GM10248 (cell line): ENCODE measurements around the gene ADGRL4.

Experiments
- CTCF ChIA-PET: fragments of 300-600 bp; sonication (Branson Sonifier 250); formaldehyde crosslinking; extraction: SDS; loops from one replicate; lab custom pipeline; 2021; ENCODE audit warnings: antibody characterized with exemption; lab: Yijun Ruan, JAX
- POLR2A ChIA-PET: fragments of 350-650 bp; sonication (Branson Sonifier 250); formaldehyde crosslinking; extraction: SDS; loops from one replicate; lab custom pipeline; 2020; ENCODE audit warnings: antibody characterized with exemption; lab: Yijun Ruan, JAX
- DNase-seq: peaks from one replicate; pipeline ENCODE4 v3.0.0; 2012; ENCODE audit errors: extremely low spot score
- TF ChIP-seq, protein P1 (sequence below): IDR thresholded peaks from 2 replicates; pipeline ENCODE4 v1.5.1; 2012; ENCODE audit warnings: mild to moderate bottlenecking, low read depth; ENCODE audit errors: extremely low read depth, missing control alignments, control extremely low read depth

Gene ADGRL4

DNA sequence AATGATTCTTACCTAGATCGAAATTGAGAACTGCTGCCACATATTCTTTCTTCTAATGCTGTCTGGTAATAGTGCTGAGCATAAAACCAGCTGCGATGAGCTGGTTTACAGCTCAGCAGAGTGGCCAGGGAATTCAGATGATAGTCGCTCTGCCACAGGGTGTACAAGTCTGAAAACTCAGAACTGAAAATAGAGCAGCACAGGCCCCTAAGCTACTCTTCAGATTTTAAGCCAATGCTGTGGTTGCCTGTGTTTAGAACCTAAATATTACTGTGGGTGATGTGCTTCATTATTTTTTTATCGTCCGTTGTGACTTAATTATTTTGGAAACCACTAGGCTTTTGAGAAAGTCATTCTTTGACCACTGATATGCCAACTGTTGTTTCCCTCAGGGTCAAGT lies 152.0 kb downstream of the ADGRL4 start:
- no peak for DNase-seq
- TF ChIP-seq, protein P1, sequence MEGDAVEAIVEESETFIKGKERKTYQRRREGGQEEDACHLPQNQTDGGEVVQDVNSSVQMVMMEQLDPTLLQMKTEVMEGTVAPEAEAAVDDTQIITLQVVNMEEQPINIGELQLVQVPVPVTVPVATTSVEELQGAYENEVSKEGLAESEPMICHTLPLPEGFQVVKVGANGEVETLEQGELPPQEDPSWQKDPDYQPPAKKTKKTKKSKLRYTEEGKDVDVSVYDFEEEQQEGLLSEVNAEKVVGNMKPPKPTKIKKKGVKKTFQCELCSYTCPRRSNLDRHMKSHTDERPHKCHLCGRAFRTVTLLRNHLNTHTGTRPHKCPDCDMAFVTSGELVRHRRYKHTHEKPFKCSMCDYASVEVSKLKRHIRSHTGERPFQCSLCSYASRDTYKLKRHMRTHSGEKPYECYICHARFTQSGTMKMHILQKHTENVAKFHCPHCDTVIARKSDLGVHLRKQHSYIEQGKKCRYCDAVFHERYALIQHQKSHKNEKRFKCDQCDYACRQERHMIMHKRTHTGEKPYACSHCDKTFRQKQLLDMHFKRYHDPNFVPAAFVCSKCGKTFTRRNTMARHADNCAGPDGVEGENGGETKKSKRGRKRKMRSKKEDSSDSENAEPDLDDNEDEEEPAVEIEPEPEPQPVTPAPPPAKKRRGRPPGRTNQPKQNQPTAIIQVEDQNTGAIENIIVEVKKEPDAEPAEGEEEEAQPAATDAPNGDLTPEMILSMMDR, result no peak
- POLR2A ChIA-PET, result no interaction called here
- CTCF ChIA-PET, result interaction anchor here (1.0 to 2.0 kb wide), 3 partner anchors 9 to 15 kb away, joined by 3 to 8 read pairs (median 5); no protein-coding TSS in a partner anchor

DNA sequence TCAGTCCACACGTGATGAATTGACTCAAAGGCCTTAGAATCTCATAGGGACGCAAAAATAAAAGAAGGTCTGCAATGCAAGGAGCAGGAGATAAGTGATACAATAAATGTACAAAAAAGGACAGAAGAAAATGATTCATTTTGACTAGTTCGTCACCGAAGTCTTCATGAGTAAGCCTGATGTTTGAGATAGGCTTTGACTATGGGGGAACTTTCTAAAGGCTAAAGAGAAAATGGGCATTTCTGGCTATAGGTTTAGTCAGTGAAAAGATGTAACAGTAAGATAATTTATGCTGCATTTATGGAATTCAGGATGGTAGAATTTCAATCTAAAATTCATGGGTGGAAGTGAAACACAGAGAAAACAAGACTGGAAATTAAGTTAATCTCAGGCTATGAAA lies 163.0 kb downstream of the ADGRL4 start:
- no peak for DNase-seq
- CTCF ChIA-PET, result no interaction called here
- TF ChIP-seq, protein P1, result no peak
- POLR2A ChIA-PET, result no interaction called here

DNA sequence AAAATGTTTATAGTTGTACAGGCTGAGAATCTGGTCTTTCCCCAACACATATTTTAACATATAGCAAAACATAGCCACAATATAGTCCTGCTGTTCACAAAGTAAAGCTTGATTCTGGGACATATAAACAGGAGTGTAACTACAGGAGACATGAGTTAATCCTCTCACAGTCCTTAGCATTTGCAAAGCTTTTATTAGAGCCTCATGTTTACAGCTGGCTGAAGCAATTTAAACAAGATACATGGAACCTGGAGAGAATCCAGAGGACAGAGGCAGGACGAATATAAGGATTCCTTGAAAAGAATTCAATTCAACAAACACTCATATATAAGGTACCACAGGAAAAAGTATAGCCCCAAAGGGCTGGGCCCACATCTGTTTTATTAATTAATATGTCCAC lies 163.4 kb downstream of the ADGRL4 start:
- CTCF ChIA-PET, result no interaction called here
- POLR2A ChIA-PET, result no interaction called here
- TF ChIP-seq, protein P1, result no peak
- DNase-seq, result no peak

DNA sequence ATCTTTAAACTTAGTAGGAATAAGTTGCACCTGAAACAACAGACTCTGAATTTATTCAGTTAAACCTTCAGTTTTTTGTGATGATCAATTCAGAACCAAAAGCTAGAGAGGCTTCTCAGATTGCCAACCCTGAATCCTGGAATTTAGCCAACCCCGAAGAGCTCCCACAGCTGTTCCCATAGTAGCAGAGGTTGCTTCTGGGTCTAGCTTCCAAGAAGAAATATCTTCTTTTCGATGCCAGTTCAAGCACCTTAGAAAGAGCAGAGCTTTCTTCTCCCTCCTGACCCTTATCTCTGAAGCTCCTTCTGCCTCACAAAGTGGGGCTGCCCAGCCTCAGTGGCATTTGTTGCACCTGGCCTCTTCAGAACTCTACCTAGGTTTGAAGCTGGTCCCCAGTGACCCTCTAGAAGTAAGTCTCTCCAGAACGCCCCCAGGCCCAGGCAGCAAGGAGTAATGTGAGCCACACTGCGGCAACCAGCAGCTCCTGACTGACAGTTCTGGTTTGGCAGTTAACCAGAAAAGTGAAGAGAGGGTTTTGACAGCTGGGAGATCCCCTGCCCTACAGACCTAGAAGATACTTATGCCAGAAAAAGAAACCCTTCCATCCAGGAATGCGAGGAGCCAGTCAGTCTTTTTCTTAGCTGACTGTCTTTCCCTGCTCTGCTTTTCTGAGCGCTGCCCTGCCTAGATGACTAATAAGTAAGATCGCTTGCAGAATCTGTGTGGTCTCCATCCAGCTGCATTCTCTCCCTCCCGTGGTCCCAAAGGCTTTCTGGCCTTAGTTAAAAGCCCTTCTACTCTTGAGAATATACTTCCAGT lies 165.9 kb downstream of the ADGRL4 start:
- ChIA-PET CTCF (interaction anchor here (0.7 to 2.6 kb wide), 9 partner anchors 13 to 519 kb away, joined by 3 to 24 read pairs (median 8); no protein-coding TSS in a partner anchor), POLR2A (no interaction called here)
- TF ChIP-seq, protein P1, result no peak
- no peak for DNase-seq
